HepG2 (cell line): Measurements from ENCODE around the gene GNG13. TPM values are rescaled to one million over a fixed set of nuclear protein-coding genes. Genes with fewer than 3 reads are reported as not detected.

ENCODE experiments used
- ATAC-seq: fragments of 200-7000 bp; cut with Tn5 transposase; 3 replicates; pipeline ENCODE4 v1.9.1; 2020; ENCODE audit warnings: mild to moderate bottlenecking, moderate library complexity
- BruUV-seq: library from RNA; stranded (reverse); fragments of 400-500 nt; replicated peaks from 2 replicates; lab custom pipeline; 2021; lab: Mats Ljungman, UMichigan
- CTCF ChIA-PET: fragments of 300-600 bp; formaldehyde crosslinking; extraction: SDS; loops from one replicate; lab custom pipeline; 2021; ENCODE audit warnings: low total read pairs, inconsistent platforms, low intra/inter-chr PET ratio; lab: Yijun Ruan, JAX
- POLR2A ChIA-PET: fragments of 350-600 bp; sonication (Branson Sonifier 250); formaldehyde crosslinking; loops from one replicate; lab custom pipeline; 2020; ENCODE audit warnings: antibody characterized with exemption, inconsistent platforms; lab: Yijun Ruan, JAX
- DNase-seq: peaks from one replicate; pipeline ENCODE4 v3.0.0-alpha.2; 2015; ENCODE audit warnings: low spot score
- FAIRE-seq: peaks from 3 replicates; lab custom pipeline; 2011; peaks lifted over from hg19 to GRCh38; lab: Jason Lieb, UNC
- H2AFZ ChIP-seq: one replicate; pipeline ENCODE4 v1.6.1; 2011; ENCODE audit warnings: low read length, inconsistent platforms
- H3K27ac ChIP-seq: fragments of 300-600 bp; 3 replicates; pipeline ENCODE4 v1.8.0; 2011; ENCODE audit warnings: mixed run types, mild to moderate bottlenecking, mixed read lengths, low read length, inconsistent platforms; ENCODE audit not compliant: insufficient read depth; ENCODE audit errors: extremely low read length
- H3K27me3 ChIP-seq, 2 experiments: fragments of 200-600 bp in 1 of 2; 2 replicates in 1 of 2; 3 replicates in 1 of 2; pipeline versions ENCODE4 v1.6.0 to v1.8.0; 2011; ENCODE audit warnings: low read length in 2 of 2, mild to moderate bottlenecking in 2 of 2, moderate library complexity in 2 of 2, inconsistent platforms in 1 of 2; ENCODE audit not compliant: insufficient read depth in 2 of 2, control insufficient read depth in 1 of 2
- H3K36me3 ChIP-seq, 2 experiments: fragments of 200-600 bp in 1 of 2; replicated peaks in 1 of 2; 2 replicates in 1 of 2; 3 replicates in 1 of 2; pipeline versions ENCODE4 v1.5.1 to v1.8.0; 2011; ENCODE audit warnings: low read length in 2 of 2, inconsistent platforms in 1 of 2; ENCODE audit not compliant: insufficient read depth in 2 of 2, control insufficient read depth in 1 of 2
- H3K4me1 ChIP-seq: 2 replicates; pipeline ENCODE4 v1.5.1; 2012; ENCODE audit warnings: low read length, inconsistent platforms; ENCODE audit not compliant: insufficient read depth
- H3K4me2 ChIP-seq: 2 replicates; pipeline ENCODE4 v1.6.0; 2011; ENCODE audit warnings: low read depth, low read length, inconsistent platforms
- H3K4me3 ChIP-seq, 3 experiments: fragments of 200-600 bp in 1 of 3; sonication (generic), shearing (Covaris generic) in 1 of 3; replicated peaks in 1 of 3; 2 replicates each; pipeline ENCODE4 v1.5.1; 2011 to 2016; ENCODE audit warnings: low read length in 3 of 3, inconsistent platforms in 2 of 3, low read depth in 2 of 3, mild to moderate bottlenecking in 2 of 3, control low read depth in 1 of 3, mixed read lengths in 1 of 3; ENCODE audit not compliant: insufficient read depth in 1 of 3
- H3K79me2 ChIP-seq: one replicate; pipeline ENCODE4 v1.6.1; 2011; ENCODE audit warnings: low read length, inconsistent platforms; ENCODE audit not compliant: insufficient read depth
- H3K9ac ChIP-seq: 2 replicates; pipeline ENCODE4 v1.6.0; 2011; ENCODE audit warnings: mild to moderate bottlenecking, low read depth, low read length, inconsistent platforms; ENCODE audit not compliant: insufficient read depth
- H3K9me3 ChIP-seq: 2 replicates; pipeline ENCODE4 v1.5.1; 2012; ENCODE audit warnings: mild to moderate bottlenecking, low read length
- H4K20me1 ChIP-seq: 2 replicates; pipeline ENCODE4 v1.6.0; 2011; ENCODE audit warnings: inconsistent platforms, mild to moderate bottlenecking, low read length, moderate library complexity; ENCODE audit not compliant: insufficient read depth
- ATRX ChIP-seq: sonication (generic); formaldehyde crosslinking; IDR thresholded peaks from 2 replicates; pipeline ENCODE4 v1.4.0; 2020; ENCODE audit warnings: missing genetic modification reagents, borderline replicate concordance
- CREB1 ChIP-seq, 2 experiments: fragments of 450-650 bp in 1 of 2; IDR thresholded peaks; 2 replicates each; pipeline ENCODE4 v1.6.1; 2016 to 2017; ENCODE audit warnings: control low read depth in 1 of 2, mild to moderate bottlenecking in 1 of 2, missing compliant biosample characterization in 1 of 2, missing genetic modification characterization in 1 of 2
- PCBP1 ChIP-seq: fragments of 200-400 bp; formaldehyde crosslinking; IDR thresholded peaks from 2 replicates; pipeline ENCODE4 v1.6.1; 2017; ENCODE audit warnings: mild to moderate bottlenecking, low read depth, low read length, borderline replicate concordance
- PRDM10 ChIP-seq: sonication (generic); formaldehyde crosslinking; IDR thresholded peaks from 2 replicates; pipeline ENCODE4 v1.4.0; 2020; ENCODE audit warnings: low read depth, missing genetic modification reagents
- RAD51 ChIP-seq: fragments of 450-650 bp; IDR thresholded peaks from 2 replicates; pipeline ENCODE4 v1.6.1; 2016; ENCODE audit warnings: borderline replicate concordance
- STAT5B ChIP-seq: sonication (generic); formaldehyde crosslinking; IDR thresholded peaks from 2 replicates; pipeline ENCODE4 v1.4.0; 2020; ENCODE audit warnings: missing genetic modification reagents
- ZNF138 ChIP-seq: sonication (generic); formaldehyde crosslinking; IDR thresholded peaks from 2 replicates; pipeline ENCODE4 v1.5.0; 2020; ENCODE audit warnings: mild to moderate bottlenecking, low read depth, missing genetic modification reagents
- ZNF274 ChIP-seq: sonication (generic); formaldehyde crosslinking; IDR thresholded peaks from 2 replicates; pipeline ENCODE4 v1.5.1; 2020; ENCODE audit warnings: mild to moderate bottlenecking, missing genetic modification reagents
- ZNF557 ChIP-seq: sonication (generic); formaldehyde crosslinking; IDR thresholded peaks from 2 replicates; pipeline ENCODE4 v1.4.0; 2020; ENCODE audit warnings: missing genetic modification reagents
- WGBS: methylation state at CpG from one replicate; pipeline ENCODE4 v1.1.6; 2017; ENCODE audit warnings: low lambda C conversion rate; 5-methylcytosine and 5-hydroxymethylcytosine counted together
- in situ Hi-C: cut with HindIII; loops from 2 replicates; pipeline ENCODE4 v1.10.0; 2017; ENCODE audit warnings: low pct_unique_long_range_greater_than_20kb; ENCODE audit not compliant: extremely low pct_ligation_motif_present
- intact Hi-C: fragments of 100-400 bp; cut with micrococcal nuclease; formaldehyde crosslinking; loops from one replicate; pipeline ENCODE4 v1.10.0; 2022; ENCODE audit not compliant: unreplicated experiment
- polyA plus RNA-seq, 8 experiments: library from polyadenylated mRNA; depleted of rRNA in 3 of 8; stranded (reverse) in 7 of 8; unstranded in 1 of 8; fragments of >200 nt; fragmentation: Illumina TruSeq in 4 of 8; extraction: Trizol in 4 of 8; gene quantifications; 2 replicates each; pipeline versions ENCODE4 v1.2.1 to v1.2.3, GENCODE V29; 2011 to 2016; ENCODE audit warnings: low read depth in 4 of 8, missing spikeins in 1 of 8, mixed read lengths in 1 of 8; ENCODE audit not compliant: insufficient read depth in 1 of 8
- total RNA-seq, 5 experiments: library from RNA; depleted of rRNA; stranded (reverse); fragments of >200 nt; fragmentation: Illumina TruSeq; extraction: Trizol; gene quantifications; 2 replicates each; pipeline ENCODE4 v1.2.3, GENCODE V29; 2016; ENCODE audit warnings: low read depth in 1 of 5
- TF ChIP-seq, protein P1 (sequence below): sonication (generic); formaldehyde crosslinking; IDR thresholded peaks from 2 replicates; pipeline ENCODE4 v1.5.1; 2020; ENCODE audit warnings: mild to moderate bottlenecking, moderate library complexity, missing genetic modification reagents

GNG13 gene
- total and polyA plus RNA-seq, 2 of the 13 experiments (the other 11 are each of a cell fraction or from before 2014, with no cell fraction given) = not detected

DNA sequence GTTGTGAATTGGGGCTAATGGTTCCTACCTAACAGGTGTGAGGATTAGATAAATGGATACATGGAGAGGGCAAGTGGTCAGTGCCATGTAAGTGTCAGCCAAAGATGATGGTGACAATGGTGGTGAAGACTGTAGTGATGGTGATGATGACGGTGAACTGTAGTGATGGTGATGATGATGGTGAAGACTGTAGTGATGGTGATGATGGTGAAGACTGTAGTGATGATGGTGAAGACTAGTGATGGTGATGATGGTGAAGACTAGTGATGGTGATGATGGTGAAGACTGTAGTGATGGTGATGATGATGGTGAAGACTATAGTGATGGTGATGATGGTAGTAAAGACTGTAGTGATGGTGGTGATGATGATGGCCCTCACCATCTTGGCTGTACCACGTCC is 18.1 kb upstream of the GNG13 start:
- no peak for DNase-seq
- TF ChIP-seq CREB1 (IDR thresholded peaks at IDR 0.05) (peak; percentile 87), CREB1 (CRISPR knock-in tag; IDR thresholded peaks at IDR 0.05) (no peak), ZNF274 (CRISPR knock-in tag) (no peak), PCBP1 (no peak)
- intact Hi-C loops (no loop called here), in situ Hi-C loops (loop anchor here (25.0 kb wide), 1 partner anchor 394 kb away; no protein-coding TSS in a partner anchor)
- H3K9me3 ChIP-seq = 0 out of 2 replicates have a peak, but pooled peaks cover 5% of the 10 kb centered on the region
- 0 out of 2 replicates have a peak, but pooled peaks cover 3% of the 10 kb centered on the region for H4K20me1 ChIP-seq
- ChIA-PET POLR2A (no interaction called here), CTCF (no interaction called here)
- no peak overlapping the region for H2AFZ ChIP-seq
- FAIRE-seq = peak; percentile 42
- peaks cover 22 to 73% of the 10 kb centered on the region in 2 experiments for H3K27me3 ChIP-seq
- BruUV-seq = no TSS peak
- H3K36me3 ChIP-seq = no peaks in the 10 kb centered on the region
- no peaks in the 10 kb centered on the region for H3K79me2 ChIP-seq
- WGBS = 2% methylated on average over 2 of the region's 2 CpGs
- no peak overlapping the region for H3K4me2 ChIP-seq
- no peak for ATAC-seq
- H3K4me1 ChIP-seq = no peaks in the 10 kb centered on the region
- H3K9ac ChIP-seq = no peak overlapping the region
- no peak overlapping the region for H3K27ac ChIP-seq
- no peak overlapping the region for H3K4me3 ChIP-seq

GRCh38 chr16:818132-818531 is 17.6 kb upstream of the GNG13 start:
- in situ Hi-C loops = loop anchor here (25.0 kb wide), 1 partner anchor 394 kb away; no protein-coding TSS in a partner anchor
- peaks cover 22 to 73% of the 10 kb centered on the region in 2 experiments for H3K27me3 ChIP-seq
- ATAC-seq (no peak), FAIRE-seq (no peak), DNase-seq (no peak)
- intact Hi-C loops = no loop called here
- H3K36me3 ChIP-seq = no peaks in the 10 kb centered on the region
- no peak overlapping the region for H3K4me2 ChIP-seq
- no peak overlapping the region for H2AFZ ChIP-seq
- no peaks in the 10 kb centered on the region for H3K79me2 ChIP-seq
- CTCF ChIA-PET = no interaction called here
- no TSS peak for BruUV-seq
- H3K4me1 ChIP-seq = no peaks in the 10 kb centered on the region
- H3K9me3 ChIP-seq = 0 out of 2 replicates have a peak, but pooled peaks cover 5% of the 10 kb centered on the region
- WGBS = 30% methylated on average over 8 of the region's 8 CpGs
- POLR2A ChIA-PET = no interaction called here
- no peak overlapping the region for H3K4me3 ChIP-seq
- no peak overlapping the region for H3K9ac ChIP-seq
- 0 out of 2 replicates have a peak, but pooled peaks cover 3% of the 10 kb centered on the region for H4K20me1 ChIP-seq
- no peak overlapping the region for H3K27ac ChIP-seq
- TF ChIP-seq PRDM10 (CRISPR knock-in tag) (no peak), ZNF557 (CRISPR knock-in tag) (no peak), ATRX (no peak), ZNF138 (CRISPR knock-in tag) (no peak), RAD51 (no peak), STAT5B (CRISPR knock-in tag) (no peak)
- TF ChIP-seq, protein P1, sequence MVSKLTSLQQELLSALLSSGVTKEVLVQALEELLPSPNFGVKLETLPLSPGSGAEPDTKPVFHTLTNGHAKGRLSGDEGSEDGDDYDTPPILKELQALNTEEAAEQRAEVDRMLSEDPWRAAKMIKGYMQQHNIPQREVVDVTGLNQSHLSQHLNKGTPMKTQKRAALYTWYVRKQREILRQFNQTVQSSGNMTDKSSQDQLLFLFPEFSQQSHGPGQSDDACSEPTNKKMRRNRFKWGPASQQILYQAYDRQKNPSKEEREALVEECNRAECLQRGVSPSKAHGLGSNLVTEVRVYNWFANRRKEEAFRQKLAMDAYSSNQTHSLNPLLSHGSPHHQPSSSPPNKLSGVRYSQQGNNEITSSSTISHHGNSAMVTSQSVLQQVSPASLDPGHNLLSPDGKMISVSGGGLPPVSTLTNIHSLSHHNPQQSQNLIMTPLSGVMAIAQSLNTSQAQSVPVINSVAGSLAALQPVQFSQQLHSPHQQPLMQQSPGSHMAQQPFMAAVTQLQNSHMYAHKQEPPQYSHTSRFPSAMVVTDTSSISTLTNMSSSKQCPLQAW (CRISPR knock-in tag) = no peak
